Activated CD8-positive, alpha-beta memory T cell treated with anti-CD3 and anti-CD28 coated beads, Interleukin-2, amount 50 U/mL, for 24 hours (primary cell): Measurements from ENCODE around the gene RRP9.

Experiments
- DNase-seq: peaks from one replicate; pipeline ENCODE4 v3.0.0-alpha.2; 2020; ENCODE audit errors: extremely low read depth

The RRP9 gene

DNA sequence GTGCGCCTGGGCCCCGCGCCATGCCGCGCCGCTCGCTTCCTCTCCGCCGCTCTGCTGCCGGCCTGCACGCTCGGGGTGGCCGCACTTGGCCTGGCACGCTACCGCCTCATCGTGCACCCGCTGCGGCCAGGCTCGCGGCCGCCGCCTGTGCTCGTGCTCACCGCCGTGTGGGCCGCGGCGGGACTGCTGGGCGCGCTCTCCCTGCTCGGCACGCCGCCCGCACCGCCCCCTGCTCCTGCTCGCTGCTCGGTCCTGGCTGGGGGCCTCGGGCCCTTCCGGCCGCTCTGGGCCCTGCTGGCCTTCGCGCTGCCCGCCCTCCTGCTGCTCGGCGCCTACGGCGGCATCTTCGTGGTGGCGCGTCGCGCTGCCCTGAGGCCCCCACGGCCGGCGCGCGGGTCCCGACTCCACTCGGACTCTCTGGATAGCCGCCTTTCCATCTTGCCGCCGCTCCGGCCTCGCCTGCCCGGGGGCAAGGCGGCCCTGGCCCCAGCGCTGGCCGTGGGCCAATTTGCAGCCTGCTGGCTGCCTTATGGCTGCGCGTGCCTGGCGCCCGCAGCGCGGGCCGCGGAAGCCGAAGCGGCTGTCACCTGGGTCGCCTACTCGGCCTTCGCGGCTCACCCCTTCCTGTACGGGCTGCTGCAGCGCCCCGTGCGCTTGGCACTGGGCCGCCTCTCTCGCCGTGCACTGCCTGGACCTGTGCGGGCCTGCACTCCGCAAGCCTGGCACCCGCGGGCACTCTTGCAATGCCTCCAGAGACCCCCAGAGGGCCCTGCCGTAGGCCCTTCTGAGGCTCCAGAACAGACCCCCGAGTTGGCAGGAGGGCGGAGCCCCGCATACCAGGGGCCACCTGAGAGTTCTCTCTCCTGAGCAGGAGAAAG lies 14.4 kb upstream of the RRP9 start:
- DNase-seq: no peak

DNA sequence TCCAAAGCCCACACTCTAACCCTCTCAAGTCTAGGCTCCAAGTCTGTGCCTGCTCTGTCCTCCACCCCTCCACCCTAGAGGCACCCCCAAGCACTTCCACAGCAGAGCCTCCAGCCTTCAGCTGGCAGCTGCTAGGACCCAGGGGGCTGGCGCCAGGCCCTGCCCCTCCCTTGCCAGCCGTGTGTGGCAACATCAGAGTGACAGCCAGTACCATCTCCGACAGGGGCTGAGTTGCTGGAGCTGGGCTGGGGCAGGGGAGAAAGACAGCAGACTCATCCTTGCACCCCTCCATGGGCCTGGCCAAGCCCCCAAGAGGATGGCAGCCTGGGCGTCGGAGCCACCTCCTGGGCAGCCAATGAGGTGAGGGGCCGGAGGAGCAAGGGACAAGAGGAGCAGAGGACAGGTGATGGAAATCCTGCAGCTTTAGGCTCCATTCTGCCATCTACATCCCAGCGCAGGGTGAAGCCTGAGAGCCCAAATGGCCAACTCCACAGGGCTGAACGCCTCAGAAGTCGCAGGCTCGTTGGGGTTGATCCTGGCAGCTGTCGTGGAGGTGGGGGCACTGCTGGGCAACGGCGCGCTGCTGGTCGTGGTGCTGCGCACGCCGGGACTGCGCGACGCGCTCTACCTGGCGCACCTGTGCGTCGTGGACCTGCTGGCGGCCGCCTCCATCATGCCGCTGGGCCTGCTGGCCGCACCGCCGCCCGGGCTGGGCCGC lies 13.6 kb upstream of the RRP9 start, which contains the start of gene GPR62:
TSS of gene GPR62 (plus strand) at position 207 of the 718 bp plus-strand sequence. CDS start at position 479, 272 bp downstream.
- DNase-seq: no peak

DNA sequence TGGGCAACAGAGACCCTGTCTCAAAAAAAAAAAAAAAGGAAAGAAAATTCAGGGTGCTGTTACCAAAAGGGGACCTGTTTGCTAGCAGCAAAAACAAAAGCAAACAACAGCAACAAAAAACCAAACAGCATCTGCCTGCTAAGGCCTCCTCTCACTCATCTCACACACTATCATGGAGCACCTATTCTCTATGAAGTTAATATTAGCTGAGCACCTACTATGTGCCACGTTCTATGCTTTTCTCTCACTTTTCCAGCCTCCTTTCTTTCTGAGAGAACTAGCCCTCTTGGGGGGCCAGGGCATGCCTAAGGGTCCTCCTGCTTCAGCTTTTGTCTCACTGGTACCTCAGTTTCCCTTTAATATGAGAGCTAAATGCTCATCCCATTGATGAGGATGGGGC lies 13.0 kb upstream of the RRP9 start:
- no peak for DNase-seq

DNA sequence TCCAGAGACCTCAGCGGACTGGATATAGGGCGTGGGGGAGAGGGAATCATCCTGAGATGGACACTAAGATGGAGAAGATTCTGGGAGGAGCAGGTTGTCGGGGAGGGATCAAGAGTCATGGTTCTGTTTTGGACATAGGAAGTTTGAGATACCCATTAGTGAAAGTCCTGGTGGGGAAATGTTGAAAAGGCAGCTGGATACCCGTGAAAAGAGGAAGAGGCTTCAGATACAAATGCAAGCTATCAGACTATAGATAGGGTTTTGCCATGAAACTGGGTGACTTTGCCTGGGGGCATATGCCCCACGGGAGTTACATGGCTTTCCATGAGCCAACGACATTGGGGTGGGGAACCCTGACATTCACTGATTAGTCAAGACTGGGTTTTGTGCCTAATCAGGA lies 12.4 kb upstream of the RRP9 start:
- no peak for DNase-seq

DNA sequence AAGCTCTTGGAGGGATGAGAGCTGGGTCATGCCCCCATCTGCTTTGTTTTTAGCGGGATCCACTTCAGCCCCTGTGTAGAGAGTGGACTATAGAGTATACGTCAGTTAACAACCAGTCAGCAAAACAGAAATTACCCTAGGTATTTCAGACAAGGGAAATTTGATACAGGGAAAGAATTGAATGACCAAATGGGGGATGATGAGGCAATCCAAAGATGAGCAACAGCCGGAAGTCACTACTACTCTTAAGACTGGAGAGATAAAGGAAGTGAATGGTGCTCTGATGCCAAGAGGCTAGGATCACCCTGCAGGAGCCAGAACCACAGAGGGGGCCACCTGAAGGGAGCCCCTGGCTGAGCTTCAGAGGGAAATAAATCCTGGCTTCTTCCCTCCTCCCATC lies 11.7 kb upstream of the RRP9 start:
- DNase-seq: no peak

DNA sequence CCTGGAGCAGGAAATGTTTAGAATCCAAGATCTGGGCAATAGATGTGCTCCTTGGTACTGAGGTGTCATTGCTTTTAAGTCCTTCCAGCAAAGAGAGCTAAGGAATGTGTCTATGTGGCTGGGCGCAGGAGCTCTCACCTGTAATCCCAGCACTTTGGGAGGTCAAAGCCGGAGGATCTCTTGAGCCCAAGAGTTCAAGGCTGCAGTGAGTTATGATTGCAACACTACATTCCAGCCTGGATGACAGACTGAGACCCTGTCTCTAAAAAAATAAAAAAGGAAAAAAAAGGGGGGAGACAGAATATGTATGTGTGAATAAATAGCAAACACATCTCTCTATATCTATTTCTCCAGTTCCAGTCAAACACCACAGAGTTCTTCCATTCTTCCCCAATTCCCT lies 9.2 kb upstream of the RRP9 start:
- no peak for DNase-seq

DNA sequence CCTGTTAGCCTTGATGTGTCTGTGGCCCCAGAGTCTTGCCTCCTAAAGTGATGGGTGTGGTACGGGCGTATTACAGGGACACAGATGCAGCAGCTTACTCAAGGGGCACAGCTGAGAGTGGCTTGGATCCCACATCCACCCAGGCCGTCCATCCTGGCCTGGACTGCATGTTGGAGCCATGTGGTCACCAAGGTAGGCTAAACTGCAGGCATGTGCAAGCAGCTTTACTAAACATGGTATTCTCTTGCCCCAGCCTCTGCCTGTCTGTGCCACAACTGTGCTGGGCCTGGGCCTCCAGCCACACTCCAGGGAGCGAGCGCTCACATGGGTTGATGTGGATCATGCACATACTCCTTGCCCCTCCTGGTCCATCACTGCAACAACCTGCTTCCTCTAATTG lies 7.4 kb upstream of the RRP9 start:
- DNase-seq: no peak

DNA sequence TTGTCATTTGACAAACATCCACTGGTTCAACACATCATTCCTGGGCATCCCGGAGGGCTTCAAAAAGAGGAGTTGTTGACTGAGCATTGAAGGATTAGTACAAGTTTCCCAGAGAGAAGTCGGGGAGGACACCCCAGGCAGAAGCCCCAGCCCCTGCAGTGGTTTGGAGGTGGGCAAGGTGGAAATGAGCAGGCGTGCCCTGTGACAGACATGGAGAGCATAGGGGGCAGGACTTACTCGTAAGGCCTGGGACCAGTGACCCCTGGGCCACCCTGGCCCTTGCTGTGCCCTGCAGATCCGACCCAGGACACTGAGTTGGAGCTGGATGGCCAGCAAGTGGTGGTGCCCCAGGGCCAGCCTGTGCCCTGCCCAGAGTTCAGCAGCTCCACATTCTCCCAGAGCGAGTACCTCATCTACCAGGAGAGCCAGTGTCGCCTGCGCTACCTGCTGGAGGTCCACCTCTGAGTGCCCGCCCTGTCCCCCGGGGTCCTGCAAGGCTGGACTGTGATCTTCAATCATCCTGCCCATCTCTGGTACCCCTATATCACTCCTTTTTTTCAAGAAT lies 6.4 kb upstream of the RRP9 start:
- DNase-seq: no peak

DNA sequence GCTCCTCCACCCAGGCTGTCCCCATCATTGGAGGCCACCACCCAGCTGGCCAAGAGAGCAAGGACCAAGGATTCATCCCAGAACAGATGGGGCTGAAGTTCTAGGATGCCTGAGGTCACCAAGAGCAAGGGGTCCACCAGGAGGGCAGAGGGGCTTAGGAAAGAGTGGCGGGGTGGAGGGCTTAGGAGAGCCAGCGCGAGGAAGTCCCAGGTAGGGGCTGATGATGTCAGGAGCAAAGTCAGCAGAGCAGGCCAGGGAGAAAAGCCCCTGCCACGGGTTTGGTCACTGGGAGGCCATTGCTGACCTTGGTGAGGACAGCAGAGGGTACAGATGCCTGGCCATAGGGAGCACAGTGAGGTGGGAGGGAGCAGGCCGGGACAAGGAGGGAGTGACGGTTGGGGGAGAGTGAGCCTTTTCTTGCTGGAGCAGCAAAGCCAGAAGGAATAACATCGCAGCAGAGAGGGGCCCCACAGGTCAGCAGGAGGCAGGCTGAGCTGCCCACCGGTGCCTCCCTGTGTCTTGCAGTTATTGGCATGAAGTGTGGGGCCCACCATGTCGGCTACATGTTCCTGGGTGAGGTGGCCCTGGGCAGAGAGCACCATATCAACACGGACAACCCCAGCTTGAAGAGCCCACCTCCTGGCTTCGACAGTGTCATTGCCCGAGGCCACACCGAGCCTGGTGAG lies 5.7 kb upstream of the RRP9 start:
- no peak for DNase-seq

DNA sequence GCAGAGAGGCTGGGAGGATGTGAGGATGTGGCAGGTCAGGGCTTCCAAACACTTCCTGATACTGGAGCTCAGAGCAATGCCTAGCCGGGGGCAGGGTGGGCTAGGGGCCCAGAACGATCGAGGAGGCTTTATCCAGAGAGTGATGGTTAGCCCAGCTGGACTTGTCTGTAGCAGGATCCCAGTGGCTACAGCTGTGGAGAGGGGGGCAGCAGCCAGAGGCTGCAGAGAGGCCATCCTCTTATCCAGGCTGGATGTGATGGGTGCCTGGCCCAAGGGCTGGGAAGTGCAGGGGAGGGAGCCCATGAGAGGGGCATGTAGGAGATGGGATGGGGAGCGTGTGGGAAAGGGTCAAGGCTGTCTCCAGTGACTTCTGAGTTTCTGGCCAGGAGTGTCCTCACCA lies 5.1 kb upstream of the RRP9 start:
- no peak for DNase-seq

DNA sequence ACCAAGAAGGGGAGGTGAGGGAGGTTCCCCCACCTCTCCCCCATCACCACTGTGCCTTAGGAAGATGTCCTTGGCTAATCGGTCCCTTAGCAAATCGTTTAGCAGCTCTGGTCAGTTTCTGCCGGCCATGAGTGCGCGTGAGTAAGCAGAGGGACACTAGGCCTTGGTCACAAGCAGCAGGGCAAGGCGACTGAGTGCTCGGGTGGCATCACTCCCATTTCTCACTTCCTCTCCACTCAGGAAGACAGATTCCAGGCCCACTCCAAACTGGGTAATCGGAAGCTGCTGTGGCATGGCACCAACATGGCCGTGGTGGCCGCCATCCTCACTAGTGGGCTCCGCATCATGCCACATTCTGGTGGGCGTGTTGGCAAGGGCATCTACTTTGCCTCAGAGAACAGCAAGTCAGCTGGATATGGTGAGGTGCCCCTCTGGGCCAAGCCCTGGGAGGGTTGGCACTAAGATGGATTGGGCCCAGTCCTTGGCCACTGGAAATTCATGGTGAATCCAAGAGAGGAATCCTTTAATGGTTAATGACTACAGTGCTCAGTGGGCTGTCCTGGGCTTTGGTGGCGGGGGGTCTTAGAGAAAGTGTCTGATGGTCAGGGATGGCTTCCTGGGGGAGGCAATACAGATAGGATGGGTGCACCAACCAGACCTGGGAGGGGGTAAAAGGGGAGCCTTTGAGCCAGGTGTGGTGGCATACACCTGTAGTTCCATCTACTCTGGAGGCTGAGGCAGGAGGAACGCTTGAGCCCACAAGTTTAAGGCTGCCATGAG lies 4.4 kb upstream of the RRP9 start:
- no peak for DNase-seq

DNA sequence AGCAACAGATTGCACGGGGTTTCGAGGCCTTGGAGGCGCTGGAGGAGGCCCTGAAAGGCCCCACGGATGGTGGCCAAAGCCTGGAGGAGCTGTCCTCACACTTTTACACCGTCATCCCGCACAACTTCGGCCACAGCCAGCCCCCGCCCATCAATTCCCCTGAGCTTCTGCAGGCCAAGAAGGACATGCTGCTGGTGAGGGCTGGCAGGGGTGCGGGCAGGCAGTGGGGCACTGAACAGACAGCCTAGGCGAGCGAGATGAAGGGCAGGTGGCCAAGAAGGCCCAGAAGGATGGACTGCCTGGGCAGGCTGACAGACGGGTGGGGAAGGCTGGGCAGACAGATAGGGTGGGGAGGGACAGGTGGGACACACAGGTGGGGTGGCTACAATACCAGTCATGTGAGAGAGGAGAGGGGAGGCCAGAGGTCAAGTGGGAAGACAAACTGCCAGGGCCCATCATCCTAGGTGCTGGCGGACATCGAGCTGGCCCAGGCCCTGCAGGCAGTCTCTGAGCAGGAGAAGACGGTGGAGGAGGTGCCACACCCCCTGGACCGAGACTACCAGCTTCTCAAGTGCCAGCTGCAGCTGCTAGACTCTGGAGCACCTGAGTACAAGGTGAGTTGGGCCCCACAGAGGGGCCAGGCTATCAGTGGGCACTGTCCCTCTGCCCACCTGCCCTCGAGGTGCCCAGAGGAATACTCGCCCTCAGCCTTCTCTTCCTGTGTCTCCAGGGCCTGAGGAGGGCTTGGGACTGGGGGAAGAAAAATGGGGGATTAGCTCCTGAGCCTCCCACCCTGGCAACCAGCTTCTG lies 3.5 kb upstream of the RRP9 start:
- no peak for DNase-seq

DNA sequence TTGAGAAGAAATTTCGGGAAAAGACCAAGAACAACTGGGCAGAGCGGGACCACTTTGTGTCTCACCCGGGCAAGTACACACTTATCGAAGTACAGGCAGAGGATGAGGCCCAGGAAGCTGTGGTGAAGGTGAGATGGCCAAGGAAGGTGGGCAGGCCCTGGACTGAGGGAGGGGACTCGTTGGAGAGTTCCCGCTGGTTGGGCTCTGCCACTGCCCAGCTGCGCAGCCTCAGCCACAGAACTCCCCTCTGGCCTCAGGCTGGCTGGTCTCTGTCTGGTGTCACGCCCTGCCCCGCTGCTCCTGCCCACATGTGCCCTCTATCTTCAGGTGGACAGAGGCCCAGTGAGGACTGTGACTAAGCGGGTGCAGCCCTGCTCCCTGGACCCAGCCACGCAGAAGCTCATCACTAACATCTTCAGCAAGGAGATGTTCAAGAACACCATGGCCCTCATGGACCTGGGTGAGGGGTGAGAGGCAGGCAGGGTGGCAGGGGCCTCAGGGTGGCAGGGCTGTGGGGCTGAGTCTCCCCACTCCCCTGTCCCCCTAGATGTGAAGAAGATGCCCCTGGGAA lies 2.8 kb upstream of the RRP9 start:
- DNase-seq: no peak

DNA sequence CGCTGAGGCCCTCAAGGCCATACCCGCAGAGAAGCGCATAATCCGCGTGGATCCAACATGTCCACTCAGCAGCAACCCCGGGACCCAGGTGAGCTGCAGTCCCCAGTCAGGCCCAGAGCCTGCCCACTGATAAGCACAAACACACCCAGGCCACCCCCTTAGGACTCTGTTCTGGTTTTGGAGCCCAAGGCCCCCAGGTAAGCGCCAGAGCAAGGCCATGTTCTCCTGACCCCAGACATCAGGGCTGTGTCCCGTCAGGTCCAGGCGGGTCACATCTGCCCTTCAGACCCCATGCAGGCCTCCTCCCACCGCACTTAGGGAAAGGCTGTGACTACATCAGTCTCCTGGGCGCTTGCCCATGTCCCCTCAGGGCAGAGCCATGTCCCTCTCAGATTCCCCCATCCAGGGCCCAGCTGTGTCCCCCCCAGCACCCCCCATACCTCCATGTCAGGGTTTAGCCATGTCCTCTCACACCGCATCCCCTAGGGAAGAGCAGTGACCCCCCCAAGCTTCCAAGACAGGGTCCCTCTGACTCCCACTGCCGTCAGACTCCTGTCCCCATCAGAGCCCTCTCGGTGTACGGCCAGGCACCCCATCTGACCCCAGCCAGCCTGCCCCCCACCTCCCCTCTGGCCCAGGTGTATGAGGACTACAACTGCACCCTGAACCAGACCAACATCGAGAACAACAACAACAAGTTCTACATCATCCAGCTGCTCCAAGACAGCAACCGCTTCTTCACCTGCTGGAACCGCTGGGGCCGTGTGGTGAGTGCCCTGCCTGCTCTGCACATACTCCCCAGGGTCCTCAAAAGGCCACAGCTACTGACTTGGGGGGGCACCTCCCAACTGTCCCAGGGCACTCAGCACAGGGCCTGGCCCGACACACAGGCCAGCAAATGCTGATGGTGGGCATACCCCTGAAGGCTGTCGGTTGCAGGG lies 2.0 kb upstream of the RRP9 start:
- no peak for DNase-seq

DNA sequence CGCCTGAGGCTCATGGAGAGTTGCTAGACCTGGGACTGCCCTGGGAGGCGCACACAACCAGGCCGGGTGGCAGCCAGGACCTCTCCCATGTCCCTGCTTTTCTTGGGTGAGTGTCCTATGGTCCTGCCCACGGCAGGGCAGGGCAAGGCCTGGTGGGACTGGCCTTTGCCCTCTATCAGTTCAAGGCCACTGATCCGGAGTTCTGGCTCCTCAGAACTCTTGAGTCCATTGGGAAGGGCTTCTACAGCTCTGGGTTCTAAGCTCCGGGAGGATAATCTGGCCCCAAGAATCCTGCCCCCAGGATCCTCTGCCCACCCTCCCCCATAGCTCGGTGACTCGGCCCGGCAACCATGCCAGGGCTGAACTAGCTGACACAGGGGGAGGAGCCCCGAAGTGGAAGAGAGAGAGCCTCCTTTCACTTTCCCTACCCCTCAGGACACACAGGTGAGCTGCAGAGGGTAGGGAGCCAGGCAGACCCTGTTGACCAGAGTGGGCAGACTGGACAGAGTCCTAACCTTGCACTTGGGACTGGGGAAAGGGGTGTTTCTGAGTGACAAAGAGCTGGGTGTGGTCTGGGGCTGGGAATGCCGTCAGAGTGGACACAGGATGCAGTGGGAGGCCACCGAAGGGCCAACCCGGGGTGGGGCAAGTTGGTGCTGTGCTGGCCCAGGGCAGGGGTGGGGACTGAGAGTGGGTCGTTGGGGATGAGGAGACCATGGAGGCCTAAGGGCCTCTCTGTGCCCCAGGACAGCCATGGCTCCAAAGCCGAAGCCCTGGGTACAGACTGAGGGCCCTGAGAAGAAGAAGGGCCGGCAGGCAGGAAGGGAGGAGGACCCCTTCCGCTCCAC lies 1.1 kb upstream of the RRP9 start:
- DNase-seq: peak; percentile 18

DNA sequence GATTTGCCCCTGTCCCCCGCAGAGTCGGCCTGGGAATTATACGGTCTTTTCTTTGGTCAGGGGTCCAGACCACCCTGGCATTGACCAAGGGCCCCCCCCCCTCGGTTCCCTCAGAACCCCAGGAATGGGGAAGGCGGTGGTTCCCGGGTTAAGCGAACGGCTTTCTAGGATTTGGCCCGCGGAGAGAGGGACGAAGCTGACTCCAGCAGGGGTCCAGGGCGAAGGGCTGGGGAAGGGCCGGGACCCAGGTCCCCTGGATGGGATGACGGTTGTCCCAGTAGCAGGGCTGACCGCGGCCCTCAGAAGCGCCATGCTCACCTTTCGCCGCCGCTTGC lies 274 bp downstream of the RRP9 start:
- DNase-seq: no peak

DNA sequence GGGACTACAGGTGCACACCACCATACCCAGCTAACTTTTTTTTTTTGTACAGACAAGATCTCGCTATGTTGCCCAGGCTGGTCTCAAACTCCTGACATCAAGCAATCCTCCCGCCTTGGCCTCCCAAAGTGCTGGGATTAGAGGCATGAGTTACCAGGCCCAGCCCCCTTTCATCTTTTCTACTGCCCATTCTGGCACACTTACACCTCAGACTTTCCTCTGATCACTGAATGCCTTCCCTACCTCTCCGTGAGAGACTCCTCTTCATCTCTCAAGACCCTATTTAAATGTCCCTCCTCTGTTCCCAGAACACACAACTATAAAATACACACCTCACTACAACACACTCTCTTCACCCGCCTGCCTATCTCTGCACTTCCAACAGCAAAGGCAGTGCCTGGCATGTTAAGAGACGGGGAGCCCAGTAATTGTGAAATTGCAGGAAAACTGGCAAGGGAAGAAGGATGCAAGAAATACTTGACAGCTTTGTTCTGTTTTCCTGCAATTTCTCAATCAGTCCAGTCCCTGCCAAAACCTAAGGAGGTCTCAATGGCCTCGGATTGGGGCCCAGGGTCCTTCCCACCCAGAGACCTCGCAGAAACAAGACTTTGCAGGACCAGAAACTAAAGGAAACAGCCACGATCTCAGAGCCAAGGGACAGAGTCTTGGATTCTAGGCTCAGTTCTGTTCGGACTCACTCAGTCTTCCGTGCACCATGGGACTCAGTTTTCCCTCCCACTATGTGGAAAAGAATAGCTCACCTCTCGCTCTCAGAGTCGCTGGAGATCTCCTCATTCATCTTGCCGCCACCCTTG lies 849 bp downstream of the RRP9 start:
- no peak for DNase-seq
